NCI-H69 (cell line): ENCODE measurements around the gene PHF2.

Source experiments
- DNase-seq: peaks from one replicate; lab custom pipeline; 2025; lab: John Stamatoyannopoulos, UW

The PHF2 gene

GRCh38 chr9:93568169-93568568, 8.2 kb upstream of the PHF2 start:
- no peak for DNase-seq

GRCh38 chr9:93569621-93570174, 6.7 kb upstream of the PHF2 start:
- DNase-seq, result no peak

GRCh38 chr9:93572221-93572620, 4.2 kb upstream of the PHF2 start:
- DNase-seq, result no peak

- DNase-seq, result no peak
Measured at GRCh38 chr9:93572636-93573515, 3.5 kb upstream of the PHF2 start.

GRCh38 chr9:93573516-93573828, 2.9 kb upstream of the PHF2 start:
- no peak for DNase-seq

GRCh38 chr9:93574091-93574899, 2.1 kb upstream of the PHF2 start:
- no peak for DNase-seq

GRCh38 chr9:93574900-93575795, 1.2 kb upstream of the PHF2 start:
- no peak for DNase-seq

GRCh38 chr9:93575796-93576257, 557 bp upstream of the PHF2 start:
- peak; percentile 66 for DNase-seq

GRCh38 chr9:93577078-93577974, 942 bp downstream of the PHF2 start:
- DNase-seq, result peak; percentile 69

- peak; percentile 11 for DNase-seq
Measured at GRCh38 chr9:93577975-93578682, 1.7 kb downstream of the PHF2 start.

- DNase-seq, result no peak
Measured at GRCh38 chr9:93578844-93579243, 2.5 kb downstream of the PHF2 start.

GRCh38 chr9:93579711-93580516, 3.5 kb downstream of the PHF2 start:
- no peak for DNase-seq

GRCh38 chr9:93580654-93581380, 4.4 kb downstream of the PHF2 start:
- peak; percentile 44 for DNase-seq

GRCh38 chr9:93582115-93582514, 5.7 kb downstream of the PHF2 start:
- DNase-seq, result peak; percentile 95

- peak; percentile 30 for DNase-seq
Measured at GRCh38 chr9:93582550-93582949, 6.2 kb downstream of the PHF2 start.

GRCh38 chr9:93585259-93585658, 8.9 kb downstream of the PHF2 start:
- DNase-seq, result no peak

- no peak for DNase-seq
Measured at GRCh38 chr9:93585695-93586094, 9.3 kb downstream of the PHF2 start.

GRCh38 chr9:93586290-93587057, 10.1 kb downstream of the PHF2 start:
- DNase-seq, result no peak
